ENCODE data around the gene TMEM150C. TPM values are rescaled to one million over a fixed set of nuclear protein-coding genes. Genes with fewer than 3 reads are reported as not detected.

Gene TMEM150C
- total RNA-seq, 1 experiment from 2014 or later = 2.7 TPM

- no peak for TF ChIP-seq USF1 (CRISPR knock-in tag; IDR thresholded peaks at IDR 0.05)
- TF ChIP-seq PRRX2 (CRISPR knock-in tag; IDR thresholded peaks at IDR 0.05) = no peak
Measured at GRCh38 chr4:82523179-82523578, 38.6 kb downstream of the TMEM150C start (continued).

GRCh38 chr4:82522472-82522871 is 39.3 kb downstream of the TMEM150C start:
- ChIA-PET CTCF (interaction anchor here (1.1 kb wide), 1 partner anchor 220 kb away, joined by 3 read pairs; no protein-coding TSS in a partner anchor), POLR2A (no interaction called here)
- Mint-ChIP-seq H3K9me3 (no peaks in the 10 kb centered on the region), H3K4me3 (no peak overlapping the region), H3K27me3 (ENCODE audit: low read depth) (no peaks in the 10 kb centered on the region), H3K27ac (no peak overlapping the region; the same call in 1 of the 2 replicates), H3K4me1 (peaks cover 27% of the 10 kb centered on the region), H3K36me3 (no peaks in the 10 kb centered on the region)
- TF ChIP-seq STAT6 (CRISPR knock-in tag; conservative IDR thresholded peaks at IDR 0.05; ENCODE audit: low read depth) (no peak), SMAD3 (CRISPR knock-in tag; IDR thresholded peaks at IDR 0.05; ENCODE audit: borderline replicate concordance) (no peak), FOXP4 (CRISPR knock-in tag; IDR thresholded peaks at IDR 0.05) (no peak), ATF3 (CRISPR knock-in tag; conservative IDR thresholded peaks at IDR 0.05) (no peak), CREM (CRISPR knock-in tag; IDR thresholded peaks at IDR 0.05) (no peak), RORB (CRISPR knock-in tag; IDR thresholded peaks at IDR 0.05) (no peak), ZNF671 (CRISPR knock-in tag; IDR thresholded peaks at IDR 0.05) (no peak)
- DNase-seq (ENCODE audit: low spot score) (no peak), ATAC-seq (no peak)

- H3K9me3 Mint-ChIP-seq = no peaks in the 10 kb centered on the region
Measured at GRCh38 chr4:82521283-82521682, 40.5 kb downstream of the TMEM150C start.

More at GRCh38 chr4:82521283-82521682, 40.5 kb downstream of the TMEM150C start:
- DNase-seq (ENCODE audit: low spot score) (no peak), ATAC-seq (no peak)
- peaks cover 35% of the 10 kb centered on the region for H3K4me1 Mint-ChIP-seq
- H3K36me3 Mint-ChIP-seq = no peaks in the 10 kb centered on the region
- no peaks in the 10 kb centered on the region for H3K27me3 Mint-ChIP-seq (ENCODE audit: low read depth)
- CTCF ChIA-PET = no interaction called here
- H3K27ac Mint-ChIP-seq = peak overlapping the region; percentile 22; the same call in 1 of the 2 replicates
- no peak overlapping the region for H3K4me3 Mint-ChIP-seq
- TF ChIP-seq EMX1 (CRISPR knock-in tag; IDR thresholded peaks at IDR 0.05) = no peak
- no peak for TF ChIP-seq E2F4 (CRISPR knock-in tag; IDR thresholded peaks at IDR 0.05; ENCODE audit: borderline replicate concordance, low read depth)
- no peak for TF ChIP-seq KAT7 (CRISPR knock-in tag; IDR thresholded peaks at IDR 0.05; ENCODE audit: borderline replicate concordance)
- TF ChIP-seq USF1 (CRISPR knock-in tag; IDR thresholded peaks at IDR 0.05) = no peak
- TF ChIP-seq ZNF425 (CRISPR knock-in tag; conservative IDR thresholded peaks at IDR 0.05) = no peak
- TF ChIP-seq E2F1 (CRISPR knock-in tag; IDR thresholded peaks at IDR 0.05) = no peak
- POLR2A ChIA-PET = no interaction called here

All from WTC11 (cell line).